HG03460 (cell line): ENCODE data around the gene RPS6KA1.
"Not testable (repeated sequence)": the region's sequence is repeated elsewhere in the genome, so short reads cannot be mapped to it uniquely, and the experiment has no call there.

Source experiments
- ATAC-seq: cut with Tn5 transposase; IDR thresholded peaks from one replicate; pipeline ENCODE4 v1.9.1; 2021; ENCODE audit not compliant: unreplicated experiment

The RPS6KA1 gene

GRCh38 chr1:26529655-26530409 lies at the start of gene RPS6KA1:
Gene RPS6KA1 (plus strand): TSS chr1:26529761. CDS start chr1:26529921, 160 bp downstream.
- peak; percentile 89 for ATAC-seq

- no peak for ATAC-seq
Observed at GRCh38 chr1:26482921-26483320, 46.6 kb upstream of the RPS6KA1 start.

- no peak for ATAC-seq
Observed at GRCh38 chr1:26483980-26484379, 45.6 kb upstream of the RPS6KA1 start.

GRCh38 chr1:26490155-26490554 lies 39.4 kb upstream of the RPS6KA1 start:
- no peak for ATAC-seq

- no peak for ATAC-seq
Observed at GRCh38 chr1:26493267-26493666, 36.3 kb upstream of the RPS6KA1 start.

GRCh38 chr1:26493938-26494337 lies 35.6 kb upstream of the RPS6KA1 start:
- no peak for ATAC-seq

GRCh38 chr1:26496861-26497260 lies 32.7 kb upstream of the RPS6KA1 start:
- no peak for ATAC-seq

GRCh38 chr1:26498894-26499293 lies 30.7 kb upstream of the RPS6KA1 start:
- no peak for ATAC-seq

- ATAC-seq, result peak; percentile 70
Observed at GRCh38 chr1:26500488-26501175, 28.9 kb upstream of the RPS6KA1 start.

- ATAC-seq, result not testable (repeated sequence)
Observed at GRCh38 chr1:26510711-26511110, 18.9 kb upstream of the RPS6KA1 start.

- not testable (repeated sequence) for ATAC-seq
Observed at GRCh38 chr1:26515836-26516235, 13.7 kb upstream of the RPS6KA1 start.

- no peak for ATAC-seq
Observed at GRCh38 chr1:26516987-26517765, 12.4 kb upstream of the RPS6KA1 start.

GRCh38 chr1:26517766-26518049 lies 11.9 kb upstream of the RPS6KA1 start:
- no peak for ATAC-seq

GRCh38 chr1:26518355-26518754 lies 11.2 kb upstream of the RPS6KA1 start:
- ATAC-seq, result no peak

GRCh38 chr1:26520339-26520738 lies 9.2 kb upstream of the RPS6KA1 start:
- ATAC-seq, result no peak

GRCh38 chr1:26521669-26522030 lies 7.9 kb upstream of the RPS6KA1 start:
- ATAC-seq, result no peak

GRCh38 chr1:26522073-26522472 lies 7.5 kb upstream of the RPS6KA1 start:
- ATAC-seq, result no peak

GRCh38 chr1:26524181-26524580 lies 5.4 kb upstream of the RPS6KA1 start:
- ATAC-seq, result no peak

- no peak for ATAC-seq
Observed at GRCh38 chr1:26526287-26526686, 3.3 kb upstream of the RPS6KA1 start.

GRCh38 chr1:26529405-26529654 lies 231 bp upstream of the RPS6KA1 start:
- no peak for ATAC-seq

- no peak for ATAC-seq
Observed at GRCh38 chr1:26530410-26530894, 891 bp downstream of the RPS6KA1 start.
